Stimulated activated CD8-positive, alpha-beta memory T cell treated with anti-CD3 and anti-CD28 coated beads, Interleukin-7, amount 100 ng/mL, for 48 hours (primary cell): Measurements from ENCODE around the gene LDAH.

Source experiments
- DNase-seq, 2 donors: peaks; one replicate each; pipeline ENCODE4 v3.0.0-alpha.2; 2020; ENCODE audit warnings: low read depth in 1 of 2; ENCODE audit errors: extremely low read depth in 1 of 2

Gene LDAH

GRCh38 chr2:20687260-20687832 is 135.6 kb downstream of the LDAH start:
- DNase-seq, result no peak

- DNase-seq, result no peak
Measured at GRCh38 chr2:20684581-20685063, 138.3 kb downstream of the LDAH start.

- DNase-seq, result no peak
Measured at GRCh38 chr2:20682167-20682920, 140.6 kb downstream of the LDAH start.

- DNase-seq, result no peak
Measured at GRCh38 chr2:20680744-20681375, 142.0 kb downstream of the LDAH start.

GRCh38 chr2:20678780-20679179 is 144.1 kb downstream of the LDAH start:
- DNase-seq, result no peak

GRCh38 chr2:20678086-20678395 is 144.9 kb downstream of the LDAH start:
- DNase-seq, result no peak

- no peak for DNase-seq
Measured at GRCh38 chr2:20677301-20678085, 145.4 kb downstream of the LDAH start.

- no peak for DNase-seq
Measured at GRCh38 chr2:20676353-20677215, 146.3 kb downstream of the LDAH start.

GRCh38 chr2:20675701-20676352 is 147.1 kb downstream of the LDAH start:
- no peak for DNase-seq

GRCh38 chr2:20674974-20675679 is 147.8 kb downstream of the LDAH start:
- DNase-seq, result no peak

GRCh38 chr2:20674309-20674965 is 148.5 kb downstream of the LDAH start:
- no peak for DNase-seq

GRCh38 chr2:20673686-20674308 is 149.1 kb downstream of the LDAH start:
- no peak for DNase-seq

- DNase-seq, result no peak
Measured at GRCh38 chr2:20672201-20672951, 150.5 kb downstream of the LDAH start.

GRCh38 chr2:20671736-20672080 is 151.2 kb downstream of the LDAH start:
- DNase-seq, result no peak

- no peak for DNase-seq
Measured at GRCh38 chr2:20671036-20671735, 151.7 kb downstream of the LDAH start.

- DNase-seq, result no peak
Measured at GRCh38 chr2:20670315-20671035, 152.4 kb downstream of the LDAH start.
